SH-SY5Y (cell line): ENCODE data around the gene EPB41L4B.

Source experiments
- GATA2 ChIP-seq: IDR thresholded peaks from 2 replicates; pipeline ENCODE4 v1.6.1; 2011; ENCODE audit warnings: mild to moderate bottlenecking, low read depth, low read length
- GATA3 ChIP-seq: IDR thresholded peaks from 2 replicates; pipeline ENCODE4 v1.6.1; 2011; ENCODE audit warnings: low read depth, mild to moderate bottlenecking, low read length, moderate library complexity

- TF ChIP-seq GATA3: no peak
- no peak for TF ChIP-seq GATA2
Measured at GRCh38 chr9:109122726-109123621, 197.9 kb downstream of the EPB41L4B start.
